Right lobe of liver (tissue), 4 donors: ENCODE measurements around the gene CD59.

Source experiments
- POLR2A ChIP-seq: fragments of 450-650 bp; IDR thresholded peaks from one replicate; pipeline ENCODE4 v1.6.1; 2017; ENCODE audit warnings: antibody characterized with exemption, mild to moderate bottlenecking
- TF ChIP-seq, protein P1 (sequence below), 4 donors: fragments of 200-600 bp in 3 of 4; fragments of 450-650 bp in 1 of 4; IDR thresholded peaks; one replicate each; pipeline versions ENCODE4 v1.5.1 to v1.8.0; 2016 to 2022; ENCODE audit warnings: antibody characterized with exemption in 4 of 4, mild to moderate bottlenecking in 2 of 4
- donor health status: DM: no; HTN: no; CAD: no.
- donor health status: DM: no; HTN: no; CAD: no.
- donor health status: DM: no; HTN: yes; CAD: no.

DNA sequence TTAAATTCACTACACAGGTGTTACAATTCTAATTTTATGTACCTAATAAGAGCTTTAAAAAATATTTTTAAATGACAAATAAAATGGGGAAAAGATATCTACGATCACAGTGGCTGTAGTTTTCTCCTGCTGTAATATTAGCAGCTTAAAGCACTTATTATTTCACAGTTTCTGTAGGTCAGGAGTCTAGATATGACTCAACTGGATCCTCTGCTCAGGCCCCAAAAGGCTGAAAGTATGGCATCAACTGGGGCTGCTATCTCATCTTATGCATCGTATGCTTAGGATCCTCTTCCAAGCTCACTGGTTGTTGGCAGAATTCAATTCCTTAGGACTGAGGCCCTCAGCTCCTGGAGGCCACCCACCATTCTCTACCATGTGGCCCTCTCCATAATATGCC, 25.2 kb upstream of the CD59 start:
- no peak for TF ChIP-seq POLR2A
- TF ChIP-seq, protein P1, sequence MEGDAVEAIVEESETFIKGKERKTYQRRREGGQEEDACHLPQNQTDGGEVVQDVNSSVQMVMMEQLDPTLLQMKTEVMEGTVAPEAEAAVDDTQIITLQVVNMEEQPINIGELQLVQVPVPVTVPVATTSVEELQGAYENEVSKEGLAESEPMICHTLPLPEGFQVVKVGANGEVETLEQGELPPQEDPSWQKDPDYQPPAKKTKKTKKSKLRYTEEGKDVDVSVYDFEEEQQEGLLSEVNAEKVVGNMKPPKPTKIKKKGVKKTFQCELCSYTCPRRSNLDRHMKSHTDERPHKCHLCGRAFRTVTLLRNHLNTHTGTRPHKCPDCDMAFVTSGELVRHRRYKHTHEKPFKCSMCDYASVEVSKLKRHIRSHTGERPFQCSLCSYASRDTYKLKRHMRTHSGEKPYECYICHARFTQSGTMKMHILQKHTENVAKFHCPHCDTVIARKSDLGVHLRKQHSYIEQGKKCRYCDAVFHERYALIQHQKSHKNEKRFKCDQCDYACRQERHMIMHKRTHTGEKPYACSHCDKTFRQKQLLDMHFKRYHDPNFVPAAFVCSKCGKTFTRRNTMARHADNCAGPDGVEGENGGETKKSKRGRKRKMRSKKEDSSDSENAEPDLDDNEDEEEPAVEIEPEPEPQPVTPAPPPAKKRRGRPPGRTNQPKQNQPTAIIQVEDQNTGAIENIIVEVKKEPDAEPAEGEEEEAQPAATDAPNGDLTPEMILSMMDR (IDR thresholded peaks at IDR 0.05): no peak
